HEK293 (cell line): ENCODE data around the gene RFX4.

Experiments used
- CTCF ChIA-PET: fragments of 350-600 bp; formaldehyde crosslinking; extraction: SDS; loops from one replicate; lab custom pipeline; 2021; ENCODE audit warnings: antibody characterized with exemption; lab: Yijun Ruan, JAX
- POLR2A ChIA-PET: fragments of 300-600 bp; formaldehyde crosslinking; extraction: SDS; loops from one replicate; lab custom pipeline; 2020; ENCODE audit warnings: antibody characterized with exemption, inconsistent platforms; lab: Yijun Ruan, JAX
- H3K27ac ChIP-seq: fragments of 200-500 bp; sonication (Bioruptor generic); 2 replicates; pipeline ENCODE4 v1.5.1; 2014; ENCODE audit warnings: low read depth, low read length, control low read depth, inconsistent platforms; ENCODE audit errors: extremely low read depth
- H3K36me3 ChIP-seq, 2 experiments: fragments of 200-500 bp in 1 of 2; sonication (Bioruptor generic) in 1 of 2; 1 replicate in 1 of 2; 2 replicates in 1 of 2; pipeline ENCODE4 v1.5.1; 2014 to 2017; ENCODE audit warnings: inconsistent platforms in 2 of 2, low read length in 2 of 2; ENCODE audit not compliant: control insufficient read depth in 2 of 2, insufficient read depth in 1 of 2
- H3K4me1 ChIP-seq: fragments of 200-500 bp; sonication (Bioruptor generic); 2 replicates; pipeline ENCODE4 v1.5.1; 2014; ENCODE audit warnings: mild to moderate bottlenecking, low read length, inconsistent platforms; ENCODE audit not compliant: control insufficient read depth, insufficient read depth
- H3K4me3 ChIP-seq: 2 replicates; pipeline ENCODE4 v1.5.1; 2011; ENCODE audit warnings: low read depth, mild to moderate bottlenecking, control low read depth, low read length, moderate library complexity
- H3K9me3 ChIP-seq: fragments of 200-500 bp; sonication (Bioruptor generic); 2 replicates; pipeline ENCODE4 v1.5.1; 2014; ENCODE audit warnings: low read depth, low read length, inconsistent platforms; ENCODE audit not compliant: control insufficient read depth, insufficient read depth
- EGR2 ChIP-seq: fragments of 450-650 bp; formaldehyde crosslinking; IDR thresholded peaks from 2 replicates; pipeline ENCODE4 v1.5.1; 2016; ENCODE audit warnings: low read depth, missing biosample characterization, missing genetic modification characterization
- FEZF1 ChIP-seq: fragments of 450-650 bp; formaldehyde crosslinking; IDR thresholded peaks from 2 replicates; pipeline ENCODE4 v1.5.1; 2016; ENCODE audit warnings: missing biosample characterization, missing genetic modification characterization
- GFI1B ChIP-seq: fragments of 450-650 bp; formaldehyde crosslinking; IDR thresholded peaks from 2 replicates; pipeline ENCODE4 v1.5.1; 2016; ENCODE audit warnings: missing biosample characterization, missing genetic modification characterization
- GLI2 ChIP-seq: fragments of 450-650 bp; formaldehyde crosslinking; IDR thresholded peaks from 2 replicates; pipeline ENCODE4; 2017; ENCODE audit warnings: missing biosample characterization, missing genetic modification characterization, low read depth, borderline replicate concordance
- KLF10 ChIP-seq: fragments of 450-650 bp; IDR thresholded peaks from 2 replicates; pipeline ENCODE4 v1.5.1; 2018; ENCODE audit warnings: missing biosample characterization, mild to moderate bottlenecking, missing genetic modification characterization
- MYNN ChIP-seq: fragments of 450-650 bp; formaldehyde crosslinking; IDR thresholded peaks from 2 replicates; pipeline ENCODE4 v1.5.1; 2016; ENCODE audit warnings: missing biosample characterization, missing genetic modification characterization, borderline replicate concordance
- MZF1 ChIP-seq: fragments of 450-650 bp; formaldehyde crosslinking; IDR thresholded peaks from 2 replicates; pipeline ENCODE4 v1.5.1; 2017; ENCODE audit warnings: missing biosample characterization, missing genetic modification characterization, borderline replicate concordance
- REPIN1 ChIP-seq: fragments of 450-650 bp; formaldehyde crosslinking; IDR thresholded peaks from 2 replicates; pipeline ENCODE4 v1.5.1; 2017; ENCODE audit warnings: missing biosample characterization, missing genetic modification characterization, low read depth
- ZFHX2 ChIP-seq: fragments of 450-650 bp; formaldehyde crosslinking; conservative IDR thresholded peaks from 2 replicates; pipeline ENCODE4 v1.5.1; 2016; ENCODE audit warnings: missing biosample characterization, missing genetic modification characterization
- ZNF24 ChIP-seq: fragments of 450-650 bp; formaldehyde crosslinking; IDR thresholded peaks from 2 replicates; pipeline ENCODE4 v1.5.1; 2016; ENCODE audit warnings: missing biosample characterization, missing genetic modification characterization
- ZNF416 ChIP-seq: fragments of 450-650 bp; formaldehyde crosslinking; IDR thresholded peaks from 2 replicates; pipeline ENCODE4 v1.5.1; 2016; ENCODE audit warnings: missing biosample characterization, missing genetic modification characterization
- ZNF558 ChIP-seq: fragments of 450-650 bp; formaldehyde crosslinking; IDR thresholded peaks from 2 replicates; pipeline ENCODE4 v1.5.1; 2016; ENCODE audit warnings: missing biosample characterization, missing genetic modification characterization
- ZNF626 ChIP-seq: fragments of 450-650 bp; sonication (Bioruptor Pico); formaldehyde crosslinking; IDR thresholded peaks from 2 replicates; pipeline ENCODE4 v1.5.1; 2018; ENCODE audit warnings: missing biosample characterization, missing genetic modification characterization, inconsistent platforms
- ZNF701 ChIP-seq: fragments of 450-650 bp; formaldehyde crosslinking; IDR thresholded peaks from 2 replicates; pipeline ENCODE4 v1.5.1; 2016; ENCODE audit warnings: missing biosample characterization, missing genetic modification characterization
- TF ChIP-seq, protein P1 (sequence below): sonication (generic); formaldehyde crosslinking; IDR thresholded peaks from 2 replicates; pipeline ENCODE4 v1.8.1; 2022; ENCODE audit warnings: mild to moderate bottlenecking, moderate library complexity, missing genetic modification reagents
- TF ChIP-seq, protein P2 (sequence below): fragments of 450-650 bp; IDR thresholded peaks from 2 replicates; pipeline ENCODE4 v1.5.1; 2018; ENCODE audit warnings: missing biosample characterization, missing genetic modification characterization
- TF ChIP-seq, protein P3 (sequence below): fragments of 450-650 bp; formaldehyde crosslinking; IDR thresholded peaks from 2 replicates; pipeline ENCODE4 v1.5.1; 2017; ENCODE audit warnings: missing biosample characterization, missing genetic modification characterization
- TF ChIP-seq, protein P4 (sequence below): fragments of 450-650 bp; formaldehyde crosslinking; IDR thresholded peaks from 2 replicates; pipeline ENCODE4 v1.5.1; 2017; ENCODE audit warnings: missing biosample characterization, mild to moderate bottlenecking, missing genetic modification characterization, moderate library complexity

RFX4 gene

DNA sequence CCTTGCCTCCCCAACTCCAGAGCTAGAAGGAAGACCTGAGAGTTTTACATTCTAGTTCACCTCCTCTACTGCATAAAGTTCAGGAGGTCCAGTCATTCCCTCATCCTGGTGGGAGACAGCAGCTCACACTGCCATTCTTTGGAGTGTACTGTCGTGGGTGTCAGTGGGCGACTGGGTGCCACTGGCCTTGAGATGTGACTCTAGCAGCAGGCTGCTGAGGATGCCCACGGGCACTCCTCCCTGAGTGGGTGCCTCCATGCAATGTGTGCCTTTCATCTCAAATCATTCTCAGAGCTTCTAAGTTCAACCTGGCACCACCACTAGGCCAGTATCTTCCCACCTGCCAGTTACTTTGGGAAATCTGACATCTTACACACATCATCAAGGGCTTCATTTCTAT is 12.5 kb downstream of the RFX4 start:
- CTCF ChIA-PET = interaction anchor here (0.6 kb wide), 1 partner anchor 31 kb away, joined by 3 read pairs; no protein-coding TSS in a partner anchor
- no peaks in the 10 kb centered on the region for H3K9me3 ChIP-seq
- TF ChIP-seq EGR2 (tag by site-specific recombination) = peak; percentile 81
- TF ChIP-seq, protein P1, sequence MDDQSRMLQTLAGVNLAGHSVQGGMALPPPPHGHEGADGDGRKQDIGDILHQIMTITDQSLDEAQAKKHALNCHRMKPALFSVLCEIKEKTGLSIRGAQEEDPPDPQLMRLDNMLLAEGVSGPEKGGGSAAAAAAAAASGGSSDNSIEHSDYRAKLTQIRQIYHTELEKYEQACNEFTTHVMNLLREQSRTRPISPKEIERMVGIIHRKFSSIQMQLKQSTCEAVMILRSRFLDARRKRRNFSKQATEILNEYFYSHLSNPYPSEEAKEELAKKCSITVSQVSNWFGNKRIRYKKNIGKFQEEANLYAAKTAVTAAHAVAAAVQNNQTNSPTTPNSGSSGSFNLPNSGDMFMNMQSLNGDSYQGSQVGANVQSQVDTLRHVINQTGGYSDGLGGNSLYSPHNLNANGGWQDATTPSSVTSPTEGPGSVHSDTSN (CRISPR knock-in tag) = no peak
- peak; percentile 69 for TF ChIP-seq ZFHX2 (tag by site-specific recombination)
- TF ChIP-seq, all 188 proteins: peak for 2
- H3K36me3 ChIP-seq = no peaks in the 10 kb centered on the region
- H3K4me1 ChIP-seq = no peaks in the 10 kb centered on the region
- H3K4me3 ChIP-seq = no peak overlapping the region
- POLR2A ChIA-PET = no interaction called here
- no peak overlapping the region for H3K27ac ChIP-seq

DNA sequence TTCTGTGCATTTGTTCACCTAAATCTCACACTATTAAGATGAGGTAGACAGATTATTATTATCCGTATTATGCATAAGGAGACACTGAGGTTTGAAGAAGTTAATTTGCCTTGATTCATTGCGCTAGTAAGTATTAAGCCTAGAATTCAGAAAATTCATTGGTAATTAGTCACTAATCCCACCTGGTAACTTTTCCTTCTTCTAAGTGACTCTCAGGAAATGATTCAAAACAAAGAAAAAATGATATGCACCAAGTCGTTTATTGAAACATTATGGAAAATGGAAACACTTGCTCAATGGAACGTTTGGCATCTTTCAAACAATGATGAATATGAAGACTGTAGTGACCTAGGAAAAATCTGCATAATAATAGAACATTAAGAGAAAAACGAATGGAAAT is 15.2 kb downstream of the RFX4 start:
- ChIA-PET CTCF (no interaction called here), POLR2A (no interaction called here)
- H3K4me1 ChIP-seq = no peaks in the 10 kb centered on the region
- no peaks in the 10 kb centered on the region for H3K9me3 ChIP-seq
- H3K27ac ChIP-seq = no peak overlapping the region
- TF ChIP-seq GFI1B (no peak), KLF10 (no peak), GLI2 (tag by site-specific recombination) (no peak), ZNF24 (tag by site-specific recombination) (no peak), MYNN (tag by site-specific recombination) (no peak), ZNF701 (no peak)
- H3K36me3 ChIP-seq = no peaks in the 10 kb centered on the region
- H3K4me3 ChIP-seq = no peak overlapping the region

DNA sequence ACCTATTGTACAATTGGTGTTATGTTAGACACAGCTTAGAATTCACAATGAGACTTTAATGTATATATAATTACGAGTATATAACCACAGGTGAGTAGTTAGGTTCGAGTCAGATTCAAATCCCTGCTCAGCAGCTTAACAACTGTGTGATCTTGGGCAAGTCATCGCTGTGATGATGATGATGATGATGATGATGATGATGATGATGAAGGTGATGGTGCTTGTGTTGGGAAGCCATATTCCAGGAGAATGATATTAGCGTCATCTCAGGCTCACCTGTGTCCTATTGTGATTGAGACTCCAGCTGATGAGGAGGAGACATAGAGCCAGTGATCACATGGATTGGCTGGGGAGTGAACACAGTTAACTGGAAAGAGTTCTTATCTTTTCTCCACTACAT is 16.5 kb downstream of the RFX4 start:
- TF ChIP-seq, protein P2, sequence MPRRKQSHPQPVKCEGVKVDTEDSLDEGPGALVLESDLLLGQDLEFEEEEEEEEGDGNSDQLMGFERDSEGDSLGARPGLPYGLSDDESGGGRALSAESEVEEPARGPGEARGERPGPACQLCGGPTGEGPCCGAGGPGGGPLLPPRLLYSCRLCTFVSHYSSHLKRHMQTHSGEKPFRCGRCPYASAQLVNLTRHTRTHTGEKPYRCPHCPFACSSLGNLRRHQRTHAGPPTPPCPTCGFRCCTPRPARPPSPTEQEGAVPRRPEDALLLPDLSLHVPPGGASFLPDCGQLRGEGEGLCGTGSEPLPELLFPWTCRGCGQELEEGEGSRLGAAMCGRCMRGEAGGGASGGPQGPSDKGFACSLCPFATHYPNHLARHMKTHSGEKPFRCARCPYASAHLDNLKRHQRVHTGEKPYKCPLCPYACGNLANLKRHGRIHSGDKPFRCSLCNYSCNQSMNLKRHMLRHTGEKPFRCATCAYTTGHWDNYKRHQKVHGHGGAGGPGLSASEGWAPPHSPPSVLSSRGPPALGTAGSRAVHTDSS (tag by site-specific recombination) = peak; percentile 97
- TF ChIP-seq ZNF416 (tag by site-specific recombination) (no peak), REPIN1 (tag by site-specific recombination) (no peak)
- TF ChIP-seq, protein P3, sequence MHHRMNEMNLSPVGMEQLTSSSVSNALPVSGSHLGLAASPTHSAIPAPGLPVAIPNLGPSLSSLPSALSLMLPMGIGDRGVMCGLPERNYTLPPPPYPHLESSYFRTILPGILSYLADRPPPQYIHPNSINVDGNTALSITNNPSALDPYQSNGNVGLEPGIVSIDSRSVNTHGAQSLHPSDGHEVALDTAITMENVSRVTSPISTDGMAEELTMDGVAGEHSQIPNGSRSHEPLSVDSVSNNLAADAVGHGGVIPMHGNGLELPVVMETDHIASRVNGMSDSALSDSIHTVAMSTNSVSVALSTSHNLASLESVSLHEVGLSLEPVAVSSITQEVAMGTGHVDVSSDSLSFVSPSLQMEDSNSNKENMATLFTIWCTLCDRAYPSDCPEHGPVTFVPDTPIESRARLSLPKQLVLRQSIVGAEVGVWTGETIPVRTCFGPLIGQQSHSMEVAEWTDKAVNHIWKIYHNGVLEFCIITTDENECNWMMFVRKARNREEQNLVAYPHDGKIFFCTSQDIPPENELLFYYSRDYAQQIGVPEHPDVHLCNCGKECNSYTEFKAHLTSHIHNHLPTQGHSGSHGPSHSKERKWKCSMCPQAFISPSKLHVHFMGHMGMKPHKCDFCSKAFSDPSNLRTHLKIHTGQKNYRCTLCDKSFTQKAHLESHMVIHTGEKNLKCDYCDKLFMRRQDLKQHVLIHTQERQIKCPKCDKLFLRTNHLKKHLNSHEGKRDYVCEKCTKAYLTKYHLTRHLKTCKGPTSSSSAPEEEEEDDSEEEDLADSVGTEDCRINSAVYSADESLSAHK (tag by site-specific recombination) = no peak
- POLR2A ChIA-PET = no interaction called here

DNA sequence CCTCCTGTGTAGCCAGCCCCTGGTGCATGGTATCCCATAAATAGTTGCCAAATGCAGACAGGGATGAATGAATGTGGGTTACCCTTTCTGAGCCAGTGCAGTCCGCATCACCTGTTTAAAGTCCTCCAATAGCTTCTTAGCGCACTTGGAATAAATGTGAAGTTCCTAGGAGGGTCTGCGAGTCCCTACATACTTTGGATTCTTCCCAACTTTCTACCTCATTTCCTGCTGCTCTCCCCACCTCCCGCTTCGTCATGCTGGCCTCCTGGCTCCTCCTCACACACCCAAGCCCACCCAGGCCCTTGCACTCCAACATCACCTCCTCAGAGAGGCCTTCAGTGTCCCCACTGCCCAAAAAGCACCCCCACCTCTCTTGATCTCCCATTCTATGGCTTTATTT is 17.7 kb downstream of the RFX4 start:
- Histone ChIP-seq H3K27ac (no peak overlapping the region), H3K4me1 (no peaks in the 10 kb centered on the region), H3K9me3 (no peaks in the 10 kb centered on the region), H3K36me3 (no peaks in the 10 kb centered on the region), H3K4me3 (no peak overlapping the region)
- TF ChIP-seq MZF1 = no peak
- no peak for TF ChIP-seq FEZF1
- TF ChIP-seq ZNF701 = no peak
- TF ChIP-seq, protein P4, sequence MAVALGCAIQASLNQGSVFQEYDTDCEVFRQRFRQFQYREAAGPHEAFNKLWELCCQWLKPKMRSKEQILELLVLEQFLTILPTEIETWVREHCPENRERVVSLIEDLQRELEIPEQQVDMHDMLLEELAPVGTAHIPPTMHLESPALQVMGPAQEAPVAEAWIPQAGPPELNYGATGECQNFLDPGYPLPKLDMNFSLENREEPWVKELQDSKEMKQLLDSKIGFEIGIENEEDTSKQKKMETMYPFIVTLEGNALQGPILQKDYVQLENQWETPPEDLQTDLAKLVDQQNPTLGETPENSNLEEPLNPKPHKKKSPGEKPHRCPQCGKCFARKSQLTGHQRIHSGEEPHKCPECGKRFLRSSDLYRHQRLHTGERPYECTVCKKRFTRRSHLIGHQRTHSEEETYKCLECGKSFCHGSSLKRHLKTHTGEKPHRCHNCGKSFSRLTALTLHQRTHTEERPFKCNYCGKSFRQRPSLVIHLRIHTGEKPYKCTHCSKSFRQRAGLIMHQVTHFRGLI (tag by site-specific recombination) = no peak
- TF ChIP-seq ZNF626 (tag by site-specific recombination) = no peak
- TF ChIP-seq ZNF558 (tag by site-specific recombination) = no peak
- ChIA-PET CTCF (interaction anchor here (0.6 kb wide), 1 partner anchor 260 kb away, joined by 3 read pairs; no protein-coding TSS in a partner anchor), POLR2A (no interaction called here)

More for the DNA sequence above, 16.5 kb downstream of the RFX4 start:
- no peak overlapping the region for H3K4me3 ChIP-seq
- no peaks in the 10 kb centered on the region for H3K4me1 ChIP-seq
- no peak overlapping the region for H3K27ac ChIP-seq
- H3K9me3 ChIP-seq = no peaks in the 10 kb centered on the region
- no peaks in the 10 kb centered on the region for H3K36me3 ChIP-seq
- CTCF ChIA-PET = no interaction called here
